Measurements from ENCODE around the gene SLIT3.

- no peak for TF ChIP-seq CTCF (IDR thresholded peaks at IDR 0.05 in 4 of 5, conservative IDR thresholded peaks at IDR 0.05 in 1 of 5)
- TF ChIP-seq POLR2A (IDR thresholded peaks at IDR 0.05) = no peak
These were observed 522.4 kb downstream of the SLIT3 start for GRCh38 chr5:168778536-168778935.

Measured in gastrocnemius medialis (tissue), 4 donors.